GM12891 (cell line): Measurements from ENCODE around the gene TMEM132D.

Experiments
- DNase-seq: peaks from one replicate; pipeline ENCODE4 v3.0.0; 2011; ENCODE audit warnings: low spot score; ENCODE audit not compliant: insufficient read length
- FAIRE-seq: peaks from 2 replicates; lab custom pipeline; 2011; peaks lifted over from hg19 to GRCh38; lab: Jason Lieb, UNC
- PAX5 ChIP-seq: IDR thresholded peaks from 2 replicates; pipeline ENCODE4 v1.6.1; 2011; ENCODE audit warnings: low read length, moderate library complexity, mild to moderate bottlenecking; ENCODE audit not compliant: insufficient read depth, severe bottlenecking
- POLR2A ChIP-seq: IDR thresholded peaks from 2 replicates; pipeline ENCODE4 v1.6.1; 2011; ENCODE audit warnings: low read depth, low read length, control low read depth
- POLR2AphosphoS5 ChIP-seq: IDR thresholded peaks from 2 replicates; pipeline ENCODE4 v1.6.1; 2011; ENCODE audit warnings: low read depth, low read length, control low read depth
- POU2F2 ChIP-seq: IDR thresholded peaks from 2 replicates; pipeline ENCODE4 v1.6.1; 2011; ENCODE audit warnings: low read depth, mild to moderate bottlenecking, control low read depth, low read length, moderate library complexity
- SPI1 ChIP-seq: IDR thresholded peaks from 2 replicates; pipeline ENCODE4 v1.6.1; 2011; ENCODE audit warnings: low read depth, low read length, control low read depth
- TAF1 ChIP-seq: IDR thresholded peaks from 2 replicates; pipeline ENCODE4 v1.6.1; 2011; ENCODE audit warnings: low read depth, low read length, control low read depth

Gene TMEM132D

GRCh38 chr12:129520739-129521138 is 383.1 kb downstream of the TMEM132D start:
- FAIRE-seq = no peak
- no peak for TF ChIP-seq PAX5
- TF ChIP-seq SPI1 = no peak
- TF ChIP-seq POU2F2 = no peak
- no peak for TF ChIP-seq POLR2A
- TF ChIP-seq TAF1 = no peak
- no peak for TF ChIP-seq POLR2AphosphoS5
- no peak for DNase-seq

- TF ChIP-seq PAX5 (no peak), SPI1 (no peak), POLR2A (no peak), POLR2AphosphoS5 (no peak), TAF1 (no peak), POU2F2 (no peak)
- FAIRE-seq = no peak
Observed at GRCh38 chr12:129503802-129504201, 400.0 kb downstream of the TMEM132D start.

GRCh38 chr12:129496226-129496625 is 407.6 kb downstream of the TMEM132D start:
- FAIRE-seq (no peak), DNase-seq (no peak)
- TF ChIP-seq POLR2AphosphoS5 (no peak), POLR2A (no peak), POU2F2 (no peak), TAF1 (no peak), PAX5 (no peak), SPI1 (no peak)

More at GRCh38 chr12:129503802-129504201, 400.0 kb downstream of the TMEM132D start:
- no peak for DNase-seq

GRCh38 chr12:129494766-129495165 is 409.1 kb downstream of the TMEM132D start:
- DNase-seq = no peak
- FAIRE-seq = no peak

GRCh38 chr12:129494260-129494659 is 409.6 kb downstream of the TMEM132D start:
- DNase-seq (no peak), FAIRE-seq (no peak)
- no peak for TF ChIP-seq TAF1
- no peak for TF ChIP-seq PAX5
- no peak for TF ChIP-seq POLR2AphosphoS5
- TF ChIP-seq POLR2A = no peak
- TF ChIP-seq POU2F2 = no peak
- TF ChIP-seq SPI1 = no peak

More at GRCh38 chr12:129494766-129495165, 409.1 kb downstream of the TMEM132D start:
- TF ChIP-seq PAX5 (no peak), TAF1 (no peak)

GRCh38 chr12:129489100-129489676 is 414.6 kb downstream of the TMEM132D start:
- no peak for DNase-seq
- TF ChIP-seq POLR2AphosphoS5 = no peak
- TF ChIP-seq SPI1 = no peak
- TF ChIP-seq TAF1 = no peak

GRCh38 chr12:129486931-129487330 is 416.9 kb downstream of the TMEM132D start:
- DNase-seq (no peak), FAIRE-seq (no peak)
- no peak for TF ChIP-seq POLR2A
- TF ChIP-seq POU2F2 = no peak

More at GRCh38 chr12:129489100-129489676, 414.6 kb downstream of the TMEM132D start:
- no peak for FAIRE-seq

- FAIRE-seq (no peak), DNase-seq (no peak)
- TF ChIP-seq PAX5 = no peak
- no peak for TF ChIP-seq POLR2AphosphoS5
- TF ChIP-seq TAF1 = no peak
- TF ChIP-seq SPI1 = no peak
Observed at GRCh38 chr12:129483111-129483893, 420.5 kb downstream of the TMEM132D start.

GRCh38 chr12:129481921-129482320 is 421.9 kb downstream of the TMEM132D start:
- TF ChIP-seq POLR2A = no peak
- no peak for TF ChIP-seq TAF1
- TF ChIP-seq POU2F2 = no peak
- TF ChIP-seq POLR2AphosphoS5 = no peak
- no peak for TF ChIP-seq SPI1
- DNase-seq (no peak), FAIRE-seq (no peak)

GRCh38 chr12:129470196-129470595 is 433.6 kb downstream of the TMEM132D start:
- TF ChIP-seq SPI1 (no peak), POLR2A (no peak), TAF1 (no peak), POLR2AphosphoS5 (no peak), PAX5 (no peak), POU2F2 (no peak)
- DNase-seq = no peak
- FAIRE-seq = no peak

- FAIRE-seq (no peak), DNase-seq (no peak)
- TF ChIP-seq POU2F2 (no peak), SPI1 (no peak), POLR2A (no peak), POLR2AphosphoS5 (no peak), PAX5 (no peak), TAF1 (no peak)
Observed at GRCh38 chr12:129467726-129468125, 436.1 kb downstream of the TMEM132D start.
